IPS-18c (cell line): Measurements from ENCODE around the gene PALM3.

Experiments
- H3K4me3 ChIP-seq: 2 replicates; pipeline ENCODE4 v1.7.0; 2013; ENCODE audit warnings: low read depth, mild to moderate bottlenecking, low read length, moderate library complexity; ENCODE audit not compliant: insufficient read depth
- H3K9me3 ChIP-seq: one replicate; pipeline ENCODE4 v1.6.1; 2013; ENCODE audit warnings: mild to moderate bottlenecking, low read length, moderate library complexity; ENCODE audit not compliant: control insufficient read depth, insufficient read depth

The PALM3 gene

GRCh38 chr19:14061751-14062557 is at the start of gene PALM3:
PALM3 (minus strand) TSS chr19:14062076; CDS start chr19:14061980, 96 bp downstream.
- Histone ChIP-seq H3K9me3 (no peaks in the 10 kb centered on the region), H3K4me3 (no peak within 1 kb of the TSS)

GRCh38 chr19:14111486-14111885 is 49.6 kb upstream of the PALM3 start:
- H3K9me3 ChIP-seq, result no peaks in the 10 kb centered on the region
- H3K4me3 ChIP-seq, result no peak overlapping the region

- no peaks in the 10 kb centered on the region for H3K9me3 ChIP-seq
- H3K4me3 ChIP-seq, result no peak overlapping the region
Measured at GRCh38 chr19:14110650-14111049, 48.8 kb upstream of the PALM3 start.

GRCh38 chr19:14107581-14108461 is 45.9 kb upstream of the PALM3 start:
- H3K4me3 ChIP-seq, result no peak overlapping the region
- no peaks in the 10 kb centered on the region for H3K9me3 ChIP-seq

GRCh38 chr19:14106840-14107239 is 45.0 kb upstream of the PALM3 start:
- H3K4me3 ChIP-seq, result no peak overlapping the region
- H3K9me3 ChIP-seq, result no peaks in the 10 kb centered on the region

GRCh38 chr19:14105680-14106079 is 43.8 kb upstream of the PALM3 start:
- Histone ChIP-seq H3K9me3 (no peaks in the 10 kb centered on the region), H3K4me3 (no peak overlapping the region)

GRCh38 chr19:14103310-14103709 is 41.4 kb upstream of the PALM3 start:
- Histone ChIP-seq H3K9me3 (no peaks in the 10 kb centered on the region), H3K4me3 (no peak overlapping the region)

GRCh38 chr19:14102756-14103155 is 40.9 kb upstream of the PALM3 start:
- H3K4me3 ChIP-seq, result no peak overlapping the region
- H3K9me3 ChIP-seq, result no peaks in the 10 kb centered on the region

- Histone ChIP-seq H3K4me3 (no peak overlapping the region), H3K9me3 (no peaks in the 10 kb centered on the region)
Measured at GRCh38 chr19:14102102-14102696, 40.3 kb upstream of the PALM3 start.

GRCh38 chr19:14101003-14101545 is 39.2 kb upstream of the PALM3 start:
- Histone ChIP-seq H3K4me3 (no peak overlapping the region), H3K9me3 (no peaks in the 10 kb centered on the region)

GRCh38 chr19:14097532-14098151 is 35.8 kb upstream of the PALM3 start:
- Histone ChIP-seq H3K4me3 (no peak overlapping the region), H3K9me3 (peaks cover 3% of the 10 kb centered on the region)

GRCh38 chr19:14096272-14096992 is 34.6 kb upstream of the PALM3 start:
- H3K4me3 ChIP-seq, result no peak overlapping the region
- H3K9me3 ChIP-seq, result peaks cover 3% of the 10 kb centered on the region

- no peak overlapping the region for H3K4me3 ChIP-seq
- peaks cover 3% of the 10 kb centered on the region for H3K9me3 ChIP-seq
Measured at GRCh38 chr19:14094854-14095253, 33.0 kb upstream of the PALM3 start.

- H3K9me3 ChIP-seq, result peaks cover 3% of the 10 kb centered on the region
Measured at GRCh38 chr19:14093117-14093823, 31.4 kb upstream of the PALM3 start.

GRCh38 chr19:14091813-14092462 is 30.1 kb upstream of the PALM3 start:
- peak overlapping the region; percentile 86 for H3K4me3 ChIP-seq
- peaks cover 3% of the 10 kb centered on the region for H3K9me3 ChIP-seq

More at GRCh38 chr19:14093117-14093823, 31.4 kb upstream of the PALM3 start:
- no peak overlapping the region for H3K4me3 ChIP-seq
